Measurements from ENCODE around the gene NPTX1. TPM values are rescaled to one million over a fixed set of nuclear protein-coding genes. Genes with fewer than 3 reads are reported as not detected.

Gene NPTX1
- total RNA-seq, 2 experiments from 2014 or later: 0.22 TPM; not detected in 1

- BruUV-seq (replicated peaks): no TSS peak
- POLR2A ChIA-PET: interaction anchor here (0.6 kb wide), 1 partner anchor 44 kb away, joined by 3 read pairs; no protein-coding TSS in a partner anchor
- no peaks in the 10 kb centered on the region for H3K4me1 ChIP-seq (ENCODE audit: insufficient read depth, low read length, poor library complexity, severe bottlenecking)
- H3K36me3 ChIP-seq (ENCODE audit: insufficient read depth, low read length): no peaks in the 10 kb centered on the region
- no peaks in the 10 kb centered on the region for H3K9me2 ChIP-seq (ENCODE audit: insufficient read depth, low read length)
- CTCF ChIA-PET (ENCODE audit: unreplicated experiment): no interaction called here
- no peaks in the 10 kb centered on the region for H3K9me3 ChIP-seq (ENCODE audit: low read length)
- H4K20me1 ChIP-seq (ENCODE audit: insufficient read depth, low read length): no peaks in the 10 kb centered on the region
- no peak for DNase-seq (ENCODE audit: low spot score)
- no peaks in the 10 kb centered on the region for H3K79me2 ChIP-seq (ENCODE audit: insufficient read depth, low read depth, low read length)
- H3K27ac ChIP-seq (ENCODE audit: low read depth, low read length, poor library complexity, severe bottlenecking): no peak overlapping the region
- H3K4me2 ChIP-seq (ENCODE audit: low read length): no peak overlapping the region
- TF ChIP-seq, protein P1, sequence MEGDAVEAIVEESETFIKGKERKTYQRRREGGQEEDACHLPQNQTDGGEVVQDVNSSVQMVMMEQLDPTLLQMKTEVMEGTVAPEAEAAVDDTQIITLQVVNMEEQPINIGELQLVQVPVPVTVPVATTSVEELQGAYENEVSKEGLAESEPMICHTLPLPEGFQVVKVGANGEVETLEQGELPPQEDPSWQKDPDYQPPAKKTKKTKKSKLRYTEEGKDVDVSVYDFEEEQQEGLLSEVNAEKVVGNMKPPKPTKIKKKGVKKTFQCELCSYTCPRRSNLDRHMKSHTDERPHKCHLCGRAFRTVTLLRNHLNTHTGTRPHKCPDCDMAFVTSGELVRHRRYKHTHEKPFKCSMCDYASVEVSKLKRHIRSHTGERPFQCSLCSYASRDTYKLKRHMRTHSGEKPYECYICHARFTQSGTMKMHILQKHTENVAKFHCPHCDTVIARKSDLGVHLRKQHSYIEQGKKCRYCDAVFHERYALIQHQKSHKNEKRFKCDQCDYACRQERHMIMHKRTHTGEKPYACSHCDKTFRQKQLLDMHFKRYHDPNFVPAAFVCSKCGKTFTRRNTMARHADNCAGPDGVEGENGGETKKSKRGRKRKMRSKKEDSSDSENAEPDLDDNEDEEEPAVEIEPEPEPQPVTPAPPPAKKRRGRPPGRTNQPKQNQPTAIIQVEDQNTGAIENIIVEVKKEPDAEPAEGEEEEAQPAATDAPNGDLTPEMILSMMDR (conservative IDR thresholded peaks at IDR 0.05; ENCODE audit: low read length): no peak
- TF ChIP-seq EZH2phosphoT487 (IDR thresholded peaks at IDR 0.05; ENCODE audit: borderline replicate concordance, low read depth, low read length): no peak
- no peak overlapping the region for H2AFZ ChIP-seq (ENCODE audit: low read length)
- no peak overlapping the region for H3K4me3 ChIP-seq (ENCODE audit: low read depth, low read length, poor library complexity, severe bottlenecking)
- intact Hi-C loops (cut with micrococcal nuclease; ENCODE audit: unreplicated experiment): no loop called here
Measured at GRCh38 chr17:80523054-80523744, 46.8 kb upstream of the NPTX1 start.

GRCh38 chr17:80520810-80521455 is 44.5 kb upstream of the NPTX1 start:
- Histone ChIP-seq H3K36me3 (ENCODE audit: insufficient read depth, low read length) (no peaks in the 10 kb centered on the region), H4K20me1 (ENCODE audit: insufficient read depth, low read length) (no peaks in the 10 kb centered on the region), H3K4me1 (ENCODE audit: insufficient read depth, low read length, poor library complexity, severe bottlenecking) (no peaks in the 10 kb centered on the region), H3K9me2 (ENCODE audit: insufficient read depth, low read length) (no peaks in the 10 kb centered on the region), H3K4me3 (ENCODE audit: low read depth, low read length, poor library complexity, severe bottlenecking) (no peak overlapping the region), H3K27ac (ENCODE audit: low read depth, low read length, poor library complexity, severe bottlenecking) (no peak overlapping the region), H3K9me3 (ENCODE audit: low read length) (no peaks in the 10 kb centered on the region), H3K4me2 (ENCODE audit: low read length) (no peak overlapping the region), H2AFZ (ENCODE audit: low read length) (no peak overlapping the region), H3K79me2 (ENCODE audit: insufficient read depth, low read depth, low read length) (no peaks in the 10 kb centered on the region)
- intact Hi-C loops (cut with micrococcal nuclease; ENCODE audit: unreplicated experiment): no loop called here
- CTCF ChIA-PET (ENCODE audit: unreplicated experiment): interaction anchor here (1.2 kb wide), 1 partner anchor 46 kb away, joined by 3 read pairs; no protein-coding TSS in a partner anchor
- POLR2A ChIA-PET: no interaction called here
- no peak for TF ChIP-seq EZH2phosphoT487 (IDR thresholded peaks at IDR 0.05; ENCODE audit: borderline replicate concordance, low read depth, low read length)
- TF ChIP-seq, protein P1 (conservative IDR thresholded peaks at IDR 0.05; ENCODE audit: low read length): no peak
- BruUV-seq (replicated peaks): no TSS peak
- no peak for DNase-seq (ENCODE audit: low spot score)
